Measurements from ENCODE around the gene ADGRG3.

Gene ADGRG3, protein sequence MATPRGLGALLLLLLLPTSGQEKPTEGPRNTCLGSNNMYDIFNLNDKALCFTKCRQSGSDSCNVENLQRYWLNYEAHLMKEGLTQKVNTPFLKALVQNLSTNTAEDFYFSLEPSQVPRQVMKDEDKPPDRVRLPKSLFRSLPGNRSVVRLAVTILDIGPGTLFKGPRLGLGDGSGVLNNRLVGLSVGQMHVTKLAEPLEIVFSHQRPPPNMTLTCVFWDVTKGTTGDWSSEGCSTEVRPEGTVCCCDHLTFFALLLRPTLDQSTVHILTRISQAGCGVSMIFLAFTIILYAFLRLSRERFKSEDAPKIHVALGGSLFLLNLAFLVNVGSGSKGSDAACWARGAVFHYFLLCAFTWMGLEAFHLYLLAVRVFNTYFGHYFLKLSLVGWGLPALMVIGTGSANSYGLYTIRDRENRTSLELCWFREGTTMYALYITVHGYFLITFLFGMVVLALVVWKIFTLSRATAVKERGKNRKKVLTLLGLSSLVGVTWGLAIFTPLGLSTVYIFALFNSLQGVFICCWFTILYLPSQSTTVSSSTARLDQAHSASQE

DNA sequence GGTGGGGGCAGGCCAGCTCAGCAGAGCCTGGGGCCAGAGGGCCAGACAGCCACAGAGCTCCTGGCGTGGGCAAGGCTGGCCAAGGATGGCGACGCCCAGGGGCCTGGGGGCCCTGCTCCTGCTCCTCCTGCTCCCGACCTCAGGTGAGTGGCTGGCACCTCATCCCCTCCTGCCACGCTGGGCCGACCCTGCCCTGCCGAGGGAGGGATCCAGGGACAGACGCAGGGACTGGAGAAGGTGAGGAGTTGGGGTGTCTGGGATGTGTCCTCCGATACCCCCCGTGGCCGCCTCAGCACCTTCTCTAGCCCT, at the start of gene ADGRG3:
Gene ADGRG3 (plus strand): TSS at position 44 of the 309 bp plus-strand sequence. CDS start 42 bp downstream, at position 86.
- Mint-ChIP-seq H3K36me3 (no peaks in the 10 kb centered on the region), H3K9me3 (no peaks in the 10 kb centered on the region), H3K4me3 (no peak within 1 kb of the TSS), H3K27me3 (peaks cover 31% of the 10 kb centered on the region), H3K4me1 (no peaks in the 10 kb centered on the region), H3K27ac (no peak within 1 kb of the TSS)
- ATAC-seq = no peak

DNA sequence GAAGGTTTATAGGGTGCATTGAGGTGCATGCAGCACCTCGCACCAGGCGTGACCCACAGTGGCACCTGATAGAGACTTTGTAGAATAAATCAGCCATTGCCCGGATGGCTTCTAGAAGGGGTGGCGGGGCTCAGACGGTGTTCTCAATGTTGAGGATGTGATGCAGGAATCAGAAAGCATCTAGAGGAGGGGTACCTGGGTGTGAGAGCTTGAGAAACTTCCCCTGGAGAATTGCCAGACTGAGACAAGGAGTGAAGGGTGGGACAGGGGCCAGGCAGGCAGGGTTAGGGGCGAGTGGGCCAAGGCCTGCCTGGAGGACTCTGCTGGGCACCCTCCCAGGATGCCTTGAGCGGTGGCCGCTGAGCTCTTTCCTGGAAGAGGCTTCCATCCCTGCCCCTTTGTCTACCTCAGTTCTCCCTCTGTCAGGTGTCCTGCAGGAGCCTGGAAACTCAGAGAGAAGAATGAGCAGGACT, 48.9 kb upstream of the ADGRG3 start:
- no peak for ATAC-seq

DNA sequence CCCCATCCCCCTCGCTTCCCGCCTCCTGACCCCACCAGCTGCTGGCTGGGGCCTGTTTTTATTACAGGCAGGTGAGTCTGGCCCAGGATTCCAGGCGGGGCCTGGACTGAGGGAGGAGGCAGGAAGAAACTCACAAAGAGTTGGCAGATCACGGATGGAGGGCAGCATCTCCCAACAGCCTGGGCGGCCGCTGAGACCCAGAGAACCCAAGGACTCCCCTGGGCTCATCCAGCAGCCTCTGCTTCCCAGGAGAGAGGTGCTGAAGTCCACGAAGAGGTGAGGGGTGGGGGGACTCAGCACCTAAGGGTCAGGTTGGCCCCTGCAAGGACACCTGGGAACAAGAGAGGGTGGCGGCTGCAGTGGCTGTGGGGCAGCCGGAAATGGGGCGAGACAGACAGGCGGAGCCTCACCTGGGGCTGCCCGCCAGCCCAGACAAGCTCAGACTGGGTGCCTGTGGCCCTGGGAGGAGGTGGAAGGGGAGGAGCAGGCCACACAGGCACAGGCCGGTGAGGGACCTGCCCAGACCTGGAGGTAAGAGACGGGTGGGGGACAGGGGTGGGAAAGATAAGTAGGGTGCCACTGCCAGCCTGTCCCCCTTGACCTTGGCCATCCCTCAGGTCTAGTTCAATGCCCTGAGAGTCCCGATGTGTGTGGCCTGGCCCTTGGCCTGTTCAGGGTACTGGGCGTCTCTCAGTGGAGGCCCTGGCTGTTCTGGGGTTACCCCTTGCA, 48.3 kb upstream of the ADGRG3 start:
- peaks cover 40% of the 10 kb centered on the region for H3K27me3 Mint-ChIP-seq
- H3K9me3 Mint-ChIP-seq = no peaks in the 10 kb centered on the region
- H3K4me1 Mint-ChIP-seq = peaks cover 4% of the 10 kb centered on the region
- no peak overlapping the region for H3K27ac Mint-ChIP-seq
- H3K4me3 Mint-ChIP-seq = no peak overlapping the region
- no peak for ATAC-seq
- H3K36me3 Mint-ChIP-seq = no peaks in the 10 kb centered on the region

More for the DNA sequence above, 48.9 kb upstream of the ADGRG3 start:
- Mint-ChIP-seq H3K4me1 (peaks cover 10% of the 10 kb centered on the region), H3K9me3 (no peaks in the 10 kb centered on the region), H3K27ac (no peak overlapping the region), H3K36me3 (no peaks in the 10 kb centered on the region), H3K27me3 (peaks cover 38% of the 10 kb centered on the region), H3K4me3 (no peak overlapping the region)

DNA sequence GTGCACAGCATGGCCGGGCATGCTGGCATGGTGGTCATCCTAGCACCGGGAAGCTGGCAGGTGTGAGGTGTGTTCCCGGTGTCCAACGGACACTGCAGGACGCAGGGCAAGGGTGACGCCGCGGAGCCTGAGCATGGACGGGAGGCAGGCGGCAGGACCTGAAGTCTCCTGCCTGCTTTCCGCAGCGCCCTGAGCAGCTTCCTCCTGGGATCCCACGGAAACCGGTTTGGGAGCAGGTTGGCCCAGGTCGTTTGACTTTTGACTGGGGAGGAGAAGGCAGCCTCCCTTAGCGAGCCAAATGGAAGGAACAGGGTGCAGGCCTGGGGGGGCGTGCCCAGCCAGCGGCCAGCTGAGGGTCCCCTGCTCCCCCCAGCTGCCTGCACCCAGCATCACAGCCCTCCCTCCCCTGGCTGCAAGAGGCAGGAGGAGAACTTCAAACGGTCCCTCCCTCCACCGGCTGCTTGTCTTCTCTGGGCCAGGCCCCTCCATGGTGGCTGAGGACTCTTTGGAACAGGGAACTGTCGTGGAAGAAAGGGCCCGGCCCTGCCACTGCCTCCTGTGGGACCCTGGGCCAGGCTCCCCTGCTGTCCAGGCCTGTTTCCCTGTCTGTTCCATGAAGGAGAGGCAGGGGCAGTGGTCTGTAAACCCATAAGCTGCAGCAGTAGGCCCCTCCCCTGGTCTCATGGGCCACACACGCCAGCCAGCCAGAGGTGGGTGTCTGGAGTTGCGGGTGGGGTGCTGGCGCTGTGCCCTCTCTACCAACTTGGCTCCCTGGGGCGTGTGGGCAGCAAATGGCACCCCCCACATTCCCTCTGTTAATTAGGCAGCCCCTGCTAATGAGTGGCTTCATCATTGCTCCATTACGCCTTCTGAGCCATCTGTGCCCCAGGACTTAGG, 47.5 kb upstream of the ADGRG3 start:
- no peak overlapping the region for H3K27ac Mint-ChIP-seq
- H3K27me3 Mint-ChIP-seq = peaks cover 48% of the 10 kb centered on the region
- H3K4me1 Mint-ChIP-seq = peaks cover 5% of the 10 kb centered on the region
- H3K4me3 Mint-ChIP-seq = no peak overlapping the region
- no peaks in the 10 kb centered on the region for H3K9me3 Mint-ChIP-seq
- no peak for ATAC-seq
- no peaks in the 10 kb centered on the region for H3K36me3 Mint-ChIP-seq

DNA sequence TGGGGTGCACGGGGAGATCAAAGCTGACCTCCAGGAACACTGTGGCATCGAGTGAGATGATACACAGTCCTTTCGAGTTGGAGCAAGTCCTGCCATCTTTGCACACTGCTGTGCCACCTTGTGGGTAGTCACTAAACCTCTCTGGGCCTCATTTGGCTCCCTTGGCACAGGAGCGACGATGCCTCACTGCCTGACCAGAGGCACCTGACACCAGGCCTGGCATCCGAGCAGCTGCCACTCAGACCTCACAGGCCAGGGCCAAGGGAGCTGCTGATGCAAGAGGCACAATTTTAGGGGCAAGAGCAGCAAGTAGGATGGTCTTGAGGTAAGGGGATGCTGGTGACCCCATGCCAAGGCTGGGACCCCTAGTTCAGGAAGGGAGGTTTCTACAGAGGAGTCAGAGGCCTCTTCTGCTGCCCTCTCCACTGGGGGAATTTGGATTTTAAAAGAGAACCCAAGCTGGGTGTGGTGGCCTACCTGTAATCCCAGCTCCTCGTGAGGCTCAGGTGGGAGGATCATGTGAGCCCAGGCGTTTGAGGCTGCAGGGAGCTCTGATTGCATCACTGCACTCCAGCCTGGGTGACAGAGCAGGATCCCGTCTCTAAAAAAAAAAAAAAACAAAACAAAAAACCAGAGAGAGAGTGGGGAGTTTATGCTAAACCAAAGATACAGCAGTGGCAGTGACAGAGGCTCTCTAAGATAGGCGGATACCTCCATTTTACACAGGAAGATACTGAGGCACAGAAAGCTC, 46.4 kb upstream of the ADGRG3 start:
- Mint-ChIP-seq H3K4me1 (peaks cover 9% of the 10 kb centered on the region), H3K27ac (no peak overlapping the region), H3K4me3 (no peak overlapping the region), H3K36me3 (no peaks in the 10 kb centered on the region), H3K9me3 (no peaks in the 10 kb centered on the region), H3K27me3 (peaks cover 59% of the 10 kb centered on the region)
- no peak for ATAC-seq

DNA sequence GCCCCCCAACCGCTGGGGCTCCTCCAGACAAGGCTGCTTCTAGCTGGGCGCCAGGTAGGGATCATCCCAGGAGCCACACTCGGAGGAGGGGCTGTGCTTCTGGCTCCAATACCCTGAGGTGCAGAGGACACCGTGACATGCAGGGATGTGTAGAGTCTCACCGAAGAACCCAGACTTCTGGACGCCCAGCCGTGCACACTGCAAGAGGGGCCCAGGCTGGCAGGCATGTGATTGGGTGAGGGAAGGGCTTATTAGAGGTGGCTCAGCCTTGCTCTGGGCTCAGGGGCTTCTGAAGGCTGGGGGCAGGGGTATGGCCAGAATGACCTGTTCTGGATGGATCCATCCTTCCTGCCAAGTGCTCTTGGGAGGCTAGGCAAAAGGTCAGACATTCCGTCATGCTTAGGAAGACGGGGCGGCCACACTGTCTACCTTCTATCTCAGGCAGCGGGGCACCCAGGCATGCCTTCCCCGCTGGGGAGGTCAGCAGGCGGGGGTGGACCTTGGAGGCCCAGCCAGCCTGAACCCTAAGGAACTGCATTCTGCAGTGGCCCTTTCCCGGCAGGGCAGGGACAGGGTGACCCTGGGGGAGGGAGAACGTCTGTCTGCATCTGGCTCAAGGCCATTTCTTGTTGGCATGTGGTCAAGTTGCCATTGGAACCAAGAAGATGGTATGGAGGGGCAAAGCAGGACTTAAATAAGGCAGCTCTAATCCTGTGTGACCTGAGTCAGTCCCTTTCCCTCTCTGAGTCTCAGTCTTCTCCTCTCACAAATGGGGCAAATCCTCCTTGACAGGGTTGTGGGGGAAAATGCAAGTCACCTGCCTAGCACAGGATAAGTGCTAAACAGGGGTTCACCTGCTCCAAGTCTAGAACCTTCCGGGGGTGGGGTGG, 45.5 kb upstream of the ADGRG3 start:
- Mint-ChIP-seq H3K9me3 (no peaks in the 10 kb centered on the region), H3K4me1 (peaks cover 9% of the 10 kb centered on the region), H3K27ac (no peak overlapping the region), H3K4me3 (no peak overlapping the region), H3K27me3 (peaks cover 65% of the 10 kb centered on the region), H3K36me3 (no peaks in the 10 kb centered on the region)
- no peak for ATAC-seq

DNA sequence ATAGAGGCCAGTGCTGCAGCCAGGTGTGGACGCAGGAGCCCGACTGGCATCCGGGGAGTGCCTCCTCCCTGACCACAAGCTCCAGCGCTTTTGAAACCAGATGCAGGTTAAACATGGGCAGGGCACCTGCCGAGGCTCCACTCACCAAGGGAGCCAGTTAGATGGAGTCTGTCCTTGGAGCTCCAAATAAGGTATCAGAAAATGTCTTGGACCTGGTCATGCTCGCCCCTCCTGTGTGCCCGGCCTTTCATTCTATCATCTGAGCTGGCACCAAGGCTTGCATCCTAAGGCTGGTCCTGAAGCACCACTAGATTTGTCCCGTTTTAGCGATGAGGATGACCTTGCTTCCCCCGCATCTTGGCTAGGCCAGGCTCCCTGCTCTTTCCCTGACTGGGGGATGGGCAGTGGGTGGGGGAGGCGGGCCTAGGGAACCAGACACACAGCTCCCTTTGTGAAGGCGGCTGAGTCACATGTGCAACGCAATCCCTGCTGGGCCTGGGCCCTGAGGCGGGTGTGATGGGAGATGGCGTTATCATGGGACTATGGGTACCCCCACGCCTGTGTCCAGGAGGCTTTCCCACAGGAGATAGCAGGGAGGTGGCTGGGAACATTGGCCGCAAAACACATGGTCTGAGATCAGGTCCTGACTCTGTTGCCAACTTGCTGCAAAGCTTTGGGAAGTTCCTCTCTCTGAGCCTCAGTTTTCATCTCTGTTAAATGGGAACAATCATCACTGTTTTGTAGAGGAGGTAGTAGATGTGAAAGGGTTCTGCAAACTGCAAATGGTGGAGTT, 44.7 kb upstream of the ADGRG3 start:
- Mint-ChIP-seq H3K4me1 (peaks cover 11% of the 10 kb centered on the region), H3K27ac (no peak overlapping the region), H3K27me3 (peaks cover 65% of the 10 kb centered on the region), H3K36me3 (no peaks in the 10 kb centered on the region), H3K4me3 (no peak overlapping the region), H3K9me3 (no peaks in the 10 kb centered on the region)
- ATAC-seq = no peak

DNA sequence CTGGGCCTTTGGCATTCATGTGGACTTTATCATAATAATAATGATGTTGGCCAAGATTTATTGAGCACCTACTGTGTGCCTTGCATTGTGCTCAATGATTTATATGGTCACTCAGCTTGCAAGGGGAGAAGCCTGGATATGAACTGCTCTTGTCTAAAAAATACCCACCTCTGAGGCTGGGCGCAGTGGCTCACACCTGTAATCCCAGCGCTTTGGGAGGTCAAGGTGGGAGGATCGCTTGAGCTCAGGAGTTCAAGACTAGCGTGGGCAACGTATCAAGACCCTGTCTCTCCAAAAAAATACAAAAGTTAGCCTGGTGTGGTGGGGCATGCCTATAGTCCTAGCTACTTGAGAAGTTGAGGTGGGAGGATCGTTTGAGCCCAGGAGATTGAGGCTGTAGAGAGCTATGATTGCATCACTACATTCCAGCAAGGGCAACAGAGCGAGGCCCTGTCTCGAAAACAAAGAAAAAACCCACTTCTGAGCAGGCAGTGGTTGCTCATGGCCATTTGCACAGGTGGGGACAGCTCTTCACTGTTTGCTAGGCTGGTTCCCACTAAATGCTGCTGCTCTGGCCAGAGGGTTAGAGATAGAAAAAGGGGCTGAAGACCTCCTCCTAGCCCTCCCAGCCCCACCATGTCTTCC, 43.9 kb upstream of the ADGRG3 start:
- H3K9me3 Mint-ChIP-seq = no peaks in the 10 kb centered on the region
- peaks cover 65% of the 10 kb centered on the region for H3K27me3 Mint-ChIP-seq
- peaks cover 18% of the 10 kb centered on the region for H3K4me1 Mint-ChIP-seq
- H3K27ac Mint-ChIP-seq = no peak overlapping the region
- no peak overlapping the region for H3K4me3 Mint-ChIP-seq
- no peak for ATAC-seq
- H3K36me3 Mint-ChIP-seq = no peaks in the 10 kb centered on the region

DNA sequence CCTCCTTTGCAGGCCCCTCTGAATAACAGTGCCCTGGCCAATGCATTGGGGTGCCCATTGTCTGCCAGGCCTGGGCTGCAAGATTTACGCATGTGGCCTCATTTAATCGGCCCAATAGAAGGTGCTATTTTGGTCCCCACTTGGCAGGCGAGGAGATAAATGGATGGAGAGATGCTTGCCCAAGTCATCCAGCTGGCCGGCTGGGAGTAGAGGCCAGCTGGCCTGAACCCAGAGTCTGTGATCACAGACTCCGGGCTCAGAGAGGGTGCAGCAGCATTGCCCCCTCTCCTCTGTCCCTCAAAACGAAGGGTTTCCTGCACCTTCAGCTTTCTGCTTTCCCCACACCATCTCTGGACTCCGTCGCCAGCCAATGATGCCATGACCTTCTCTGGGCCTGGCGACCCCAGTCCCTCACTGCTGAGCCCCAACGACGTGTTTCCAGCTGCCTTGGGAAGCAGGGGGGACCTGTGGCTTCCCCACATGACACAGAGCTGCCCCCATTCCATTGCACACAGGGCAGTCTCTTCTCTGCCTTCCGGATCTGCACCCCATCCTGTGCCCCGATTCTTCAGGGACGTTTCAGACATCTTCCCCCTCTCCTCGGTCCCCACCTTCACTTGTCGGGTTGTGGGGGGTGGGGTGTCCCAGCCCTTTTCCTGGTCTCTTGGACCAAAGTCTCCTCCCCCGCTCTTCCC, 43.2 kb upstream of the ADGRG3 start:
- H3K4me1 Mint-ChIP-seq = peaks cover 18% of the 10 kb centered on the region
- peaks cover 65% of the 10 kb centered on the region for H3K27me3 Mint-ChIP-seq
- no peaks in the 10 kb centered on the region for H3K36me3 Mint-ChIP-seq
- H3K9me3 Mint-ChIP-seq = no peaks in the 10 kb centered on the region
- no peak for ATAC-seq
- H3K27ac Mint-ChIP-seq = no peak overlapping the region
- H3K4me3 Mint-ChIP-seq = no peak overlapping the region

DNA sequence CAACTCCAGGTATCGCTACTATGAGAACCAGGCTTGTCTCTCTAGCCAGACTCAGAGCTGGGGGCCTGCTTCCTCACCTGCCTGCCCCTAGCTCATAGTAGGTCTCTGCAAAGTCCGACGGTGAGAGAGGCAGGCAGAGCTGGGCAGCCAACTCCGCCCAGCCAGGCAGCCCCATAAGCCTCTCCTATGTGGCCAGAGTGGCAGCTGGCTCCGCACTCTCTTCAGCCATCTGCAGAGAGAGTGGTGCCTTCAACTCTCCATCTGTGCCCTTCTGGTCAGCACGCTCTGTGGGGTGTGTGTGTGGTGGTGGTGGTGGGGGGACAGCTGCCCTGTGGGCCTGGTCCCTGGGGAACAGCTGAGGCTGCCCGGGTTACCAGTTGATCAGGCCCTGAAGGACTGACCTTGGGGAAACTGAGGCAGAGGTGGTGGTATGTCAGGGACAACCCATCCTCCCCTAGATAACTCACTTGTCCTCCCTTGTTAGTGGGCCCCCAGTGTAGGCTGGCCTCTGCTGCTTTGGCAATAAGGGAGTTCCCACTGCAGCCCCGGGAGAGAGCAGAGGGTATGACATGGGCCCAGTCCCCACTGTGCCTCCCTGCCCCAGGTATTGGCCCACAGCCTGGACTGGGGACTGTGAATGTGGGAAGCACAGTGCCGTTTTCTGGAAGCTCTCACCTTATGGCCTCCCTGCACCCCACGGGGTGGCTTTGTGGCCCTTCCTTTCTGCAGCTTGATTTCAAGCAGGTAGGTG, 41.5 kb upstream of the ADGRG3 start:
- no peak for ATAC-seq
- Mint-ChIP-seq H3K4me1 (peaks cover 18% of the 10 kb centered on the region), H3K4me3 (no peak overlapping the region), H3K9me3 (no peaks in the 10 kb centered on the region), H3K27me3 (peaks cover 79% of the 10 kb centered on the region), H3K27ac (no peak overlapping the region), H3K36me3 (no peaks in the 10 kb centered on the region)

DNA sequence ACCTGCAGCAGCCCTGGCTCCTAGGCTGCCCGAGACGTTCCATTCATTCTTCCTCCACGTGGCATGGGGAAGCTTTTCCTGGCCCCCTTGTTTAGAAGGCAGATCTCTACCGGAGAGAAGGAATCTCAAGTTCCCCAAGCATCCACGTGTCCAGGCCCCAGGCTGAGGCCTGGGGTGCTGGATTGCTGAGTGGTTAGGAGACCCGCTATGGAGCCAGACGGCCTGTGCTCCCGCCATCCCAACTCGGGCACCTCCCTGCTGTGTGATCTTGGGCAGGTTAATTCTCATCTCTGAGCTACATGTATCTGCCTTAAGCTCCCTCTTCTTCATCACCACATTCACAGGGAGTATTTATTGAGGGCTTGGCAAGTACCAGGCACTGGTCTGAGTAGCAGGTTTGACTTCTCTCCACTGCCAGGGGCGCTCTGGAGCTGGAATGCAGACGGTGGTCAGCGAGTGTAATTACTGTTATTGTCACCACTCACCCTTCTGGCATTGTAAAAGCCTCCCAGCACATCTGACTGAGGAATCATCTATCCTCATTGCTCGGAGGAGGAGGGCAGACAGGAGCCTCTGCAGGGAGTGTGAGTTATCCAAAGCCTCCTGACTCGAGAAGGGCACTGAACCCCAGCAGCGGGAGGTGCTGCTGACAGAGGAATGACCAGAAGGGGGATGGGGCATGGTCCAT, 40.8 kb upstream of the ADGRG3 start:
- no peaks in the 10 kb centered on the region for H3K9me3 Mint-ChIP-seq
- H3K36me3 Mint-ChIP-seq = no peaks in the 10 kb centered on the region
- H3K4me1 Mint-ChIP-seq = peaks cover 18% of the 10 kb centered on the region
- no peak for ATAC-seq
- peaks cover 77% of the 10 kb centered on the region for H3K27me3 Mint-ChIP-seq
- no peak overlapping the region for H3K27ac Mint-ChIP-seq
- H3K4me3 Mint-ChIP-seq = no peak overlapping the region
